Upper lobe of right lung (tissue), 1 donor: ENCODE measurements around the gene STK17A. TPM values are rescaled to one million over a fixed set of nuclear protein-coding genes. Genes with fewer than 3 reads are reported as not detected.

Experiments used
- ATAC-seq: fragments of 200-7000 bp; cut with Tn5 transposase; one replicate; pipeline ENCODE4 v1.9.1; 2020; ENCODE audit warnings: mild to moderate bottlenecking, moderate library complexity
- DNase-seq: peaks from one replicate; pipeline ENCODE4 v3.0.0-alpha.2; 2020
- H3K27ac ChIP-seq: fragments of 200-600 bp; one replicate; pipeline ENCODE4 v1.8.0; 2022
- H3K27me3 ChIP-seq: fragments of 200-600 bp; one replicate; pipeline ENCODE4 v1.8.0; 2022; ENCODE audit warnings: mild to moderate bottlenecking
- H3K36me3 ChIP-seq: fragments of 200-600 bp; one replicate; pipeline ENCODE4 v1.8.0; 2022
- H3K4me1 ChIP-seq: fragments of 200-600 bp; one replicate; pipeline ENCODE4 v1.8.0; 2022
- H3K4me3 ChIP-seq: fragments of 200-600 bp; one replicate; pipeline ENCODE4 v1.8.0; 2022; ENCODE audit warnings: mild to moderate bottlenecking
- H3K9me3 ChIP-seq: fragments of 200-600 bp; one replicate; pipeline ENCODE4 v1.8.0; 2022
- intact Hi-C: fragments of 100-400 bp; cut with DNase I; formaldehyde crosslinking; loops from one replicate; pipeline ENCODE4 v1.11.0; 2022
- total RNA-seq: library from RNA; stranded (reverse); fragmentation: NEBNext Ultra II Directional; extraction: Animal tissue kit (Norgen Biotek cat#: 25700); gene quantifications from one replicate; pipeline ENCODE4 v1.2.1, GENCODE V29; 2021
- TF ChIP-seq, protein P1 (sequence below): fragments of 200-600 bp; IDR thresholded peaks from one replicate; pipeline ENCODE4 v1.8.0; 2022; ENCODE audit warnings: antibody characterized with exemption
- donor health status: DM: no; HTN: yes; CAD: no; lungs with severe emphysema.

STK17A gene
- total RNA-seq, 1 donor from 2014 or later = 35.4 TPM

DNA sequence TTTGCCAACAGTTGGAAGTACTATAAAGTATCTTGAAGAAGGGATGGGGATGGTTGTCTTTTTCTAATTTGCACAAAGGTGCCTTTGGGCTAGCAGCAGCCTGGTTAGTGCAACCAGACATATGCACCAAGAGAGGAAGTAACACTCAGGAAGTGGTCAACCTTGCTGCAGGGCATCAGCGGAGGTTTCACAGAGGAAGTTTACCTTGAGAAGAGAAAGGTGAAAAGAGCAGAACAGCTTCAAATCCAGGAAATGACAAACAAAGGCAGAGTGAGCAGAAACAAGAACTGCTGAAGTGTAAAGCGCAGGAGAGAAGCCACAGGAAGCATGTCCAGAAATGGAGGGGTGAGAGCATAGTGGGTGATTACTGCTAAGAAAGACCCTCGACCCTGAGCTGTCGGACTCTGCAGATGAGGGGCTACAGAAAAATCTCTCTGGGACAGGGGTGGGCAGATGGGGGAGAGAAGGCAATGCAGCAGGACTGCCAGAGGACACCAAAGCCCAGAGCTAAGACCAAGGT lies 66.9 kb downstream of the STK17A start:
- H3K9me3 ChIP-seq = no peaks in the 10 kb centered on the region
- TF ChIP-seq, protein P1, sequence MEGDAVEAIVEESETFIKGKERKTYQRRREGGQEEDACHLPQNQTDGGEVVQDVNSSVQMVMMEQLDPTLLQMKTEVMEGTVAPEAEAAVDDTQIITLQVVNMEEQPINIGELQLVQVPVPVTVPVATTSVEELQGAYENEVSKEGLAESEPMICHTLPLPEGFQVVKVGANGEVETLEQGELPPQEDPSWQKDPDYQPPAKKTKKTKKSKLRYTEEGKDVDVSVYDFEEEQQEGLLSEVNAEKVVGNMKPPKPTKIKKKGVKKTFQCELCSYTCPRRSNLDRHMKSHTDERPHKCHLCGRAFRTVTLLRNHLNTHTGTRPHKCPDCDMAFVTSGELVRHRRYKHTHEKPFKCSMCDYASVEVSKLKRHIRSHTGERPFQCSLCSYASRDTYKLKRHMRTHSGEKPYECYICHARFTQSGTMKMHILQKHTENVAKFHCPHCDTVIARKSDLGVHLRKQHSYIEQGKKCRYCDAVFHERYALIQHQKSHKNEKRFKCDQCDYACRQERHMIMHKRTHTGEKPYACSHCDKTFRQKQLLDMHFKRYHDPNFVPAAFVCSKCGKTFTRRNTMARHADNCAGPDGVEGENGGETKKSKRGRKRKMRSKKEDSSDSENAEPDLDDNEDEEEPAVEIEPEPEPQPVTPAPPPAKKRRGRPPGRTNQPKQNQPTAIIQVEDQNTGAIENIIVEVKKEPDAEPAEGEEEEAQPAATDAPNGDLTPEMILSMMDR = no peak
- DNase-seq (no peak), ATAC-seq (peak; percentile 45)
- H3K36me3 ChIP-seq = peaks cover 10% of the 10 kb centered on the region
- H3K4me1 ChIP-seq = peaks cover 65% of the 10 kb centered on the region
- intact Hi-C loops = no loop called here
- no peaks in the 10 kb centered on the region for H3K27me3 ChIP-seq
- no peak overlapping the region for H3K4me3 ChIP-seq
- peak overlapping the region; percentile 48 for H3K27ac ChIP-seq

DNA sequence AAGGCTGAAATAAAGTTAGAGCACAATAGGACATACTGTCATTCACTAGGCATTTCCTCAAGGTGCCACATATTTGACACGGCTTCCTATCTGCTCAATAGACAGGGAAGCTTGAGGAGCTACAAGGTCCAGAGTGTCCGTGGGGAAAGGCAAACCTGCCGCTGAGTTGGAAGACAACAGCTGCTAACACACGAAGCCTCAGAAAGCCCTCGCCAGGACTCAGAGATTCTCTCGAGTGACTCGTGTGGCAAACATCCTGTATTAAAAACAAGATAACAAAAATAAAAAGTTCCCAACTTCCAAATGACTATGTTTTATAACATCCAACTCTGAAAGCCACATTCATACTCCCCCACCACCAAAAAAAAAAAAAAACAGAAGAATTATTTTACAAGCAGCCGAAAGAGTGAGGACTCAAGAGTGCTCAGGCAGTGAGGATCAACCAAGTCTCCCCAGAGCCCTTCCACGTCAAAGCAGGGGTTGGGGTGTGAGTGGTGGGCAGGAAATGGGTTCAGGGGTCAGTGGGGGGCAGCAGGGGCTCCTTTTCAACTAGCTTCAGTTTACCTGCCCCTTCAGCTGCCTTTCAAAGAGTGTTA lies 67.6 kb downstream of the STK17A start:
- Histone ChIP-seq H3K4me3 (no peak overlapping the region), H3K4me1 (peaks cover 61% of the 10 kb centered on the region), H3K9me3 (no peaks in the 10 kb centered on the region), H3K27ac (peak overlapping the region; percentile 48), H3K27me3 (no peaks in the 10 kb centered on the region), H3K36me3 (peaks cover 10% of the 10 kb centered on the region)
- DNase-seq (no peak), ATAC-seq (no peak)
- intact Hi-C loops = no loop called here
- TF ChIP-seq, protein P1 = no peak

DNA sequence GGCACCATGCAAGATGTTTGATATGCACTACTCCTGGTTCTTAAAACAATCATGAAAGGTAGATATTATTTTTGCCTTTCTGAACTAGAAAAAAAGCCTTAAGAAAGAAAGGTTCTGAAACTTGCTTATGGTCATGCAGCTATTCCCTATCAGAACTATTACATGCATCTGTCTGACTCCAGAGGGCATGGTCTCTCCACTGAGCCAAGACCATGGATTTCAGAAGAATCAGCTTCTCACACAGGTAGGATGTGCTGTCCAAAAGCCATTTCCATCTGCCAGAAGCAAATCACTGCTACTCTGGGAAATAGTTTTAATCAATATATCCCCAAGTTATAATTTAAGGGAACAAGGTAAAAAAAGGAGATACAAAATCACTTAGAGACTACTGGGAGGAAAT lies 69.5 kb downstream of the STK17A start:
- DNase-seq = no peak
- no peak for ATAC-seq
- Histone ChIP-seq H3K9me3 (no peaks in the 10 kb centered on the region), H3K27me3 (no peaks in the 10 kb centered on the region), H3K27ac (no peak overlapping the region), H3K36me3 (no peaks in the 10 kb centered on the region), H3K4me1 (peaks cover 43% of the 10 kb centered on the region), H3K4me3 (no peak overlapping the region)
- TF ChIP-seq, protein P1 = no peak
- intact Hi-C loops = no loop called here

DNA sequence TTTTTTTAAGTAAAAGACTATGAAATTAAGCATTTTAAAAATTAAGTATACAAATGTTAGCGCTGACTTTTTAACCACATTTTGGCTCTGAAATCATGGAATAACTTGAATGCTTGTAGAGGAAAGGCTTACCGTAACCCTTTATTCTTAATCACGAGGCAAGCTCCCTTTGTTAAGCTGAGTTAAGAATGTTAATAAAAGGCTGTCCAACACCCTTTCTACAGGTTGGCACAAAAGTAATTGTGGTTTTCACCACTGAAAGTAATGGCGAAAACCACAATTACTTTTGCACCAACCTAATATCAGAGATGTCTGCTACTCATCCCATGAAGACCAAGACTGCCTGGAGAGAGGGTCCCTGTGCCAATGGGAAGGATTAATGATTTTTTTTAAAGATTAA lies 70.6 kb downstream of the STK17A start:
- intact Hi-C loops = no loop called here
- no peak for ATAC-seq
- no peak for DNase-seq
- H3K27me3 ChIP-seq = no peaks in the 10 kb centered on the region
- no peaks in the 10 kb centered on the region for H3K9me3 ChIP-seq
- no peaks in the 10 kb centered on the region for H3K36me3 ChIP-seq
- H3K4me1 ChIP-seq = peaks cover 32% of the 10 kb centered on the region
- no peak overlapping the region for H3K27ac ChIP-seq
- TF ChIP-seq, protein P1 = no peak
- H3K4me3 ChIP-seq = no peak overlapping the region

DNA sequence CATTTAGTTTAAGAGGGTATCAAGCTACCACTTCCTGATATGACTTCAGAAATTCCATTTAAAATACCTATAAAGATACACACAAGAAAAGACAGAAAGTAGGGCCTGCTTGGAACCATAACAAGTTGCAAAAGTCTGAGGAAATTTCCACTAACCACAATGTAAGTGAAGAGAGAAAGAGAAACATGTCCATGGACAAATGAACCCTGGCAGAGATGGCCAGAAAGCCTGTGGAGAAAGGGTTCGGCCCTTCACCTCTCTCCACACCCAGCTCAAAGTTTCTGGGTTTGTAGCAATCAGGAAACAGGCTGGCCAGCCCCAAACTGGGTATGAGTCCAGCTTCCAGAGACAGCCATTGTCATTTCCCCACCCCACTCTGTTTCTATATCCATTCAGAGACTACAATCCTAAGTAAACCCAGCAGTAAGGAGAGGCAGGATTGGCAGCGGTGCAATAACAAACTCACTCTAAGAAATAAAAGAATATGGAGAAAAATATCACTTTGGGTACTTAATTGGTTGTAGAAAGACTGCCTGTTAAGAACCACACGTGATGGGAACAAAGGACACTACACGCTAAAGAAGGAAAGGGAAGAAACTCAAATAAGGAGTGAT lies 71.1 kb downstream of the STK17A start:
- TF ChIP-seq, protein P1 = no peak
- Histone ChIP-seq H3K4me1 (peaks cover 31% of the 10 kb centered on the region), H3K36me3 (no peaks in the 10 kb centered on the region), H3K9me3 (no peaks in the 10 kb centered on the region), H3K27ac (no peak overlapping the region), H3K4me3 (no peak overlapping the region), H3K27me3 (no peaks in the 10 kb centered on the region)
- intact Hi-C loops = no loop called here
- DNase-seq (no peak), ATAC-seq (no peak)
